ENCODE results near the gene OGFOD2. TPM values are rescaled to one million over a fixed set of nuclear protein-coding genes. Genes with fewer than 3 reads are reported as not detected.

OGFOD2 gene
- total RNA-seq, 4 donors from 2014 or later: 12.0 to 36.0 (median 18.4) TPM

DNA sequence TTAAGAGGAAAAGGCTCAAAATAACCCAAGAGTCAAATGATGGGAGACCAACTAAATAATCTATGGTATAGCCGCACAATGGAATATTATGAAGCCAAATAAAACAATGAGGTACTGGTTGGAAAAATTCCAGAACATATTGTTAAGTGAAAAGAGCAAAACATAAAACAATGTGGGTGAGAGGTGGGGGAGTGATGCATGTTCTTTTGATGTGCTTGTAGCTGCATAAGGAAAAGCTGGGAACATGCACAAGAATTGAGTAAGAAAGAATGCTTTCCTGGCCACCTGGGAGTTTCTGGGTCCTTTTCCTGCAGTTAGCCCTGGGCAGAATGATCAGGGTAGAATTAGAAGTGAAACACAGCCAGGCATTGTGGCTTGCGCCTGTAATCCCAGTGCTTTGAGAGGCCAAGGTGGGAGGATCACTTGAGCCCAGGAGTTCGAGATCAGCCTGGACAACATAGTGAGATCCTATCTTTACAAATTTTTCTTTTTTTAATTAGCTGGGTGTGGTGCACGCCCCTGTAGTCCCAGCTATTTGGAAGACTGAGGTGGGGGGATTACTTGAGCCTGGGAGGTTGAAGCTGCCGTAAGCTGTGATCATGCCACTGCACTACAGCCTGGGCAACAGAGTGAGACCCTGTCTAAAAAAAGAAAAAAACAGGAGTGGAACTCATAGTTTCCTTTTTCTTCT, 16.7 kb upstream of the OGFOD2 start:
- intact Hi-C loops (cut with DNase I; ENCODE audit: low total_unique reads): loop anchor here (10.0 kb wide), 1 partner anchor 154 kb away; no protein-coding TSS in a partner anchor
- TF ChIP-seq POLR2A (IDR thresholded peaks at IDR 0.05) (no peak), EP300 (IDR thresholded peaks at IDR 0.05; ENCODE audit: low read depth) (no peak), CTCF (IDR thresholded peaks at IDR 0.05) (no peak), POLR2AphosphoS5 (IDR thresholded peaks at IDR 0.05) (no peak)
- 77 to 87% methylated on average over 5 of the region's 5 CpGs for WGBS, 2 donors (ENCODE audit: low coverage in 1 of 2)
- Histone ChIP-seq H3K4me1 (peaks cover 0 to 23% (median 16%) of the 10 kb centered on the region in 4 donors), H3K27me3 (no peaks in the 10 kb centered on the region), H3K27ac (no peak overlapping the region), H3K9me3 (no peaks in the 10 kb centered on the region), H3K4me3 (no peak overlapping the region), H3K36me3 (no peaks in the 10 kb centered on the region)
- no peak for DNase-seq
- in situ Hi-C loops (cut with MboI; ENCODE audit: low pct_ligation_motif_present in 1 of 4, low pct_unique_long_range_greater_than_20kb in 1 of 4, low sequenced_read_pairs in 3 of 4): loop anchor here in 3 of 4 donors (10.0 to 25.0 kb wide), 3 partner anchors 84 to 321 kb away; no protein-coding TSS in a partner anchor

DNA sequence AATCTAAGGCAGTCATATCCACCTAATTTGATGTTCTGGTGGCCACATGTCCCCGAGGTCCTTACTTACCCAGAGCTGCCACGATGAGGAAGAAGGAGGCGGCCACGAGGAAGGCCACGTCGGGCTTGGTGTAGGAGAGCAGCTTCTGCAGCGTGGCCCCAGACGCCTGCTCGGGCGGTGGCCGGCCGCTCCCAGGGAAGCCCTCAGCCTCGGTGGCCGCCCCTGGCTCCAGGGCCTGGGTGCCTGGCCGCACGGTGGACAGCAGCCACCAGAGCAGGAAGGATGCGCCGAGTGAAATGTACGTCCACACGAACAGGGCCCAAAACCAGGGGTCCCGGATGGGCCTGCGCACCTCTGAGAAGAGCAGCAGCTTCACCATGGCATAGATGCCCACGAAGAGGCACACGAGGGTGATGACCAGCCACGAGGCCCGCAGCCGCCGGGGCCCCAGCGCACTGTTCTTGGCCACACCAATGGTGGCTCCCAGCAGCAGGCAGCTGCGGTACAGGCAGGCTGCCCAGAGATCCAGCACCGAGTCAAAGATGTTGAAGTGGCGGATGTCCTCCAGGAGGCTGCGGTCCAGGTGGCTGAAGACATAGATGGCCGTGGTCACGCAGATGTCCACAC, 15.4 kb upstream of the OGFOD2 start:
- TF ChIP-seq POLR2AphosphoS5 (IDR thresholded peaks at IDR 0.05): no peak
- no peak for TF ChIP-seq CTCF (IDR thresholded peaks at IDR 0.05)
- TF ChIP-seq POLR2A (IDR thresholded peaks at IDR 0.05): no peak
- TF ChIP-seq EP300 (IDR thresholded peaks at IDR 0.05; ENCODE audit: low read depth): no peak
- Histone ChIP-seq H3K27me3 (no peaks in the 10 kb centered on the region), H3K4me1 (peaks cover 0 to 33% (median 20%) of the 10 kb centered on the region in 4 donors), H3K27ac (no peak overlapping the region), H3K36me3 (no peaks in the 10 kb centered on the region), H3K4me3 (no peak overlapping the region), H3K9me3 (no peaks in the 10 kb centered on the region)
- intact Hi-C loops (cut with DNase I; ENCODE audit: low total_unique reads) (loop anchor here (10.0 kb wide), 1 partner anchor 155 kb away; no protein-coding TSS in a partner anchor), in situ Hi-C loops (cut with MboI; ENCODE audit: low pct_ligation_motif_present in 1 of 4, low pct_unique_long_range_greater_than_20kb in 1 of 4, low sequenced_read_pairs in 3 of 4) (loop anchor here in 3 of 4 donors (10.0 to 25.0 kb wide), 3 partner anchors 85 to 322 kb away; no protein-coding TSS in a partner anchor)
- DNase-seq: no peak
- 93 to 100% methylated on average over 1 to 34 of the region's 35 CpGs for WGBS, 2 donors (ENCODE audit: low coverage in 1 of 2)

- H3K27ac ChIP-seq: no peak overlapping the region
- no peak overlapping the region for H3K4me3 ChIP-seq
- 94% methylated on average over 8 of the region's 8 CpGs; no CpG with 5 or more reads in 1 of the 2 donors for WGBS, 2 donors (ENCODE audit: low coverage in 1 of 2)
- intact Hi-C loops (cut with DNase I; ENCODE audit: low total_unique reads) (no loop called here), in situ Hi-C loops (cut with MboI; ENCODE audit: low pct_ligation_motif_present in 1 of 4, low pct_unique_long_range_greater_than_20kb in 1 of 4, low sequenced_read_pairs in 3 of 4) (loop anchor here in 1 of 4 donors (25.0 kb wide), 1 partner anchor 323 kb away; no protein-coding TSS in a partner anchor)
- no peak for TF ChIP-seq POLR2A (IDR thresholded peaks at IDR 0.05)
- TF ChIP-seq POLR2AphosphoS5 (IDR thresholded peaks at IDR 0.05): no peak
- TF ChIP-seq CTCF (IDR thresholded peaks at IDR 0.05): no peak
- TF ChIP-seq EP300 (IDR thresholded peaks at IDR 0.05; ENCODE audit: low read depth): no peak
- peaks cover 1 to 38% (median 21%) of the 10 kb centered on the region in 4 donors for H3K4me1 ChIP-seq
- no peak for DNase-seq
- no peaks in the 10 kb centered on the region for H3K36me3 ChIP-seq
- no peaks in the 10 kb centered on the region for H3K9me3 ChIP-seq
- no peaks in the 10 kb centered on the region for H3K27me3 ChIP-seq
Measured at GRCh38 chr12:122960193-122960569, 14.9 kb upstream of the OGFOD2 start.
